ENCODE results near the gene CTNNA2.

Gene CTNNA2

GRCh38 chr2:80610108-80610507 lies 1097.3 kb downstream of the CTNNA2 start:
- no peak for ATAC-seq
- TF ChIP-seq ZFP3 (CRISPR knock-in tag; IDR thresholded peaks at IDR 0.05) (no peak), TCF4 (CRISPR knock-in tag; IDR thresholded peaks at IDR 0.05; ENCODE audit: borderline replicate concordance) (no peak), PPARA (CRISPR knock-in tag; IDR thresholded peaks at IDR 0.05; ENCODE audit: borderline replicate concordance) (no peak), OSR1 (CRISPR knock-in tag; IDR thresholded peaks at IDR 0.05) (no peak), TSHZ2 (CRISPR knock-in tag; IDR thresholded peaks at IDR 0.05) (no peak), ZNF70 (CRISPR knock-in tag; IDR thresholded peaks at IDR 0.05) (no peak), ARNTL (CRISPR knock-in tag; IDR thresholded peaks at IDR 0.05; ENCODE audit: borderline replicate concordance, low read depth) (no peak), ZNF8 (CRISPR knock-in tag; IDR thresholded peaks at IDR 0.05) (no peak), ZFP30 (CRISPR knock-in tag; IDR thresholded peaks at IDR 0.05) (no peak), RARB (CRISPR knock-in tag; IDR thresholded peaks at IDR 0.05) (no peak), CREB5 (CRISPR knock-in tag; IDR thresholded peaks at IDR 0.05; ENCODE audit: low read depth) (no peak), CSDC2 (CRISPR knock-in tag; IDR thresholded peaks at IDR 0.05) (no peak), ESRRG (CRISPR knock-in tag; IDR thresholded peaks at IDR 0.05) (no peak)
- TF ChIP-seq, protein P1, sequence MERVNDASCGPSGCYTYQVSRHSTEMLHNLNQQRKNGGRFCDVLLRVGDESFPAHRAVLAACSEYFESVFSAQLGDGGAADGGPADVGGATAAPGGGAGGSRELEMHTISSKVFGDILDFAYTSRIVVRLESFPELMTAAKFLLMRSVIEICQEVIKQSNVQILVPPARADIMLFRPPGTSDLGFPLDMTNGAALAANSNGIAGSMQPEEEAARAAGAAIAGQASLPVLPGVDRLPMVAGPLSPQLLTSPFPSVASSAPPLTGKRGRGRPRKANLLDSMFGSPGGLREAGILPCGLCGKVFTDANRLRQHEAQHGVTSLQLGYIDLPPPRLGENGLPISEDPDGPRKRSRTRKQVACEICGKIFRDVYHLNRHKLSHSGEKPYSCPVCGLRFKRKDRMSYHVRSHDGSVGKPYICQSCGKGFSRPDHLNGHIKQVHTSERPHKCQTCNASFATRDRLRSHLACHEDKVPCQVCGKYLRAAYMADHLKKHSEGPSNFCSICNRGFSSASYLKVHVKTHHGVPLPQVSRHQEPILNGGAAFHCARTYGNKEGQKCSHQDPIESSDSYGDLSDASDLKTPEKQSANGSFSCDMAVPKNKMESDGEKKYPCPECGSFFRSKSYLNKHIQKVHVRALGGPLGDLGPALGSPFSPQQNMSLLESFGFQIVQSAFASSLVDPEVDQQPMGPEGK (CRISPR knock-in tag; IDR thresholded peaks at IDR 0.05; ENCODE audit: borderline replicate concordance) = no peak

DNA sequence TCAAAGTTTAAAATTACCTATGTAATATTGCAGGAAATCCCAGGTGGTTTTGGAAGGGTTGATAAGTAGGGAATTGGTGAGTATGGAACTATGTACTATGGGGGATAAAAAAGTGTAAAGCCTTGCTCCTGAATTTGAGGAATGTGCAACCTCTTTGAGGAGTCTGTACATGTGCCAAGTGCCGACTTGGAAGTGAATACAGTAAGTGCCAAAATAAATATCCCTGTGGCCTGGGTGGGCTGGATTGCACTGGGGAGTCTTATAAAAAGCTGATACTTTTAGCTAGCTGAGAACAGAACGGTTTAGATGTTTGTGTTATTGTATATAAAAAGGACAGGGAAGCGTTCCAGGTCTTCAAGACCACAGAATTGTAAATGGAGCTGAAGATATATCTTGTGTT lies 1108.8 kb downstream of the CTNNA2 start:
- ATAC-seq = no peak
- TF ChIP-seq BACH2 (CRISPR knock-in tag; IDR thresholded peaks at IDR 0.05; ENCODE audit: borderline replicate concordance) (no peak), CSRNP3 (CRISPR knock-in tag; IDR thresholded peaks at IDR 0.05) (no peak), ZC3H10 (CRISPR knock-in tag; IDR thresholded peaks at IDR 0.05) (no peak), CREB5 (CRISPR knock-in tag; IDR thresholded peaks at IDR 0.05; ENCODE audit: low read depth) (no peak), ZFP3 (CRISPR knock-in tag; IDR thresholded peaks at IDR 0.05) (no peak), SNAI2 (CRISPR knock-in tag; IDR thresholded peaks at IDR 0.05) (no peak), ARNTL (CRISPR knock-in tag; IDR thresholded peaks at IDR 0.05; ENCODE audit: borderline replicate concordance, low read depth) (no peak), POU6F1 (CRISPR knock-in tag; IDR thresholded peaks at IDR 0.05; ENCODE audit: borderline replicate concordance, low read depth) (no peak), PPARA (CRISPR knock-in tag; IDR thresholded peaks at IDR 0.05; ENCODE audit: borderline replicate concordance) (no peak), ZNF565 (CRISPR knock-in tag; conservative IDR thresholded peaks at IDR 0.05; ENCODE audit: low read depth) (no peak), TSHZ2 (CRISPR knock-in tag; IDR thresholded peaks at IDR 0.05) (no peak), ZNF8 (CRISPR knock-in tag; IDR thresholded peaks at IDR 0.05) (no peak), TOX (CRISPR knock-in tag; IDR thresholded peaks at IDR 0.05; ENCODE audit: borderline replicate concordance) (no peak), GLIS3 (CRISPR knock-in tag; IDR thresholded peaks at IDR 0.05) (no peak), OSR1 (CRISPR knock-in tag; IDR thresholded peaks at IDR 0.05) (no peak), ZNF70 (CRISPR knock-in tag; IDR thresholded peaks at IDR 0.05) (no peak), ISL1 (CRISPR knock-in tag; IDR thresholded peaks at IDR 0.05) (no peak), CSDC2 (CRISPR knock-in tag; IDR thresholded peaks at IDR 0.05) (no peak), ZFP30 (CRISPR knock-in tag; IDR thresholded peaks at IDR 0.05) (no peak), TCF4 (CRISPR knock-in tag; IDR thresholded peaks at IDR 0.05; ENCODE audit: borderline replicate concordance) (no peak)
